Loucy (cell line): ENCODE results near the gene IL1B.

Experiments used
- H2AFZ ChIP-seq: fragments of 200-600 bp; sonication (generic); 2 replicates; pipeline ENCODE4 v1.6.0; 2016; ENCODE audit warnings: antibody characterized with exemption, mild to moderate bottlenecking, low read length, moderate library complexity
- H3F3A ChIP-seq: fragments of 200-600 bp; 2 replicates; pipeline ENCODE4 v1.6.0; 2016; ENCODE audit warnings: antibody characterized with exemption, low read depth, mild to moderate bottlenecking
- H3K27me3 ChIP-seq: fragments of 200-600 bp; sonication (generic); 2 replicates; pipeline ENCODE4 v1.6.1; 2014; ENCODE audit warnings: low read length, mild to moderate bottlenecking; ENCODE audit not compliant: insufficient read depth, poor library complexity, severe bottlenecking
- H3K36me3 ChIP-seq: fragments of 200-600 bp; sonication (generic); 2 replicates; pipeline ENCODE4 v1.6.1; 2016; ENCODE audit warnings: low read length; ENCODE audit not compliant: insufficient read depth
- H3K4me1 ChIP-seq: fragments of 200-600 bp; sonication (generic); 2 replicates; pipeline ENCODE4 v1.5.1; 2014; ENCODE audit warnings: low read length, mild to moderate bottlenecking; ENCODE audit not compliant: insufficient read depth, poor library complexity, severe bottlenecking
- H3K4me2 ChIP-seq: fragments of 200-600 bp; sonication (generic); 2 replicates; pipeline ENCODE4 v1.6.0; 2014; ENCODE audit warnings: antibody characterized with exemption, low read length, low read depth, mild to moderate bottlenecking; ENCODE audit not compliant: poor library complexity, severe bottlenecking
- H3K4me3 ChIP-seq: fragments of 200-600 bp; sonication (generic); 2 replicates; pipeline ENCODE4 v1.5.1; 2014; ENCODE audit warnings: low read length, mild to moderate bottlenecking, mixed read lengths; ENCODE audit not compliant: poor library complexity, severe bottlenecking
- H3K79me2 ChIP-seq: fragments of 200-600 bp; sonication (generic); 2 replicates; pipeline ENCODE4 v1.6.1; 2014; ENCODE audit warnings: low read length; ENCODE audit not compliant: insufficient read depth
- H3K9ac ChIP-seq: fragments of 200-600 bp; sonication (generic); 2 replicates; pipeline ENCODE4 v1.6.0; 2014; ENCODE audit warnings: mild to moderate bottlenecking, low read depth, low read length, moderate library complexity; ENCODE audit not compliant: poor library complexity, severe bottlenecking
- H3K9me2 ChIP-seq: fragments of 200-600 bp; sonication (generic); replicated peaks from 2 replicates; pipeline ENCODE4 v1.6.1; 2016; ENCODE audit warnings: low read depth, low read length, mixed read lengths
- H3K9me3 ChIP-seq: fragments of 200-600 bp; sonication (generic); 2 replicates; pipeline ENCODE4 v1.6.1; 2014; ENCODE audit warnings: mild to moderate bottlenecking, antibody characterized with exemption, low read length, low read depth; ENCODE audit not compliant: insufficient read depth
- H4K20me1 ChIP-seq: fragments of 200-600 bp; sonication (generic); 2 replicates; pipeline ENCODE4 v1.6.0; 2014; ENCODE audit warnings: antibody characterized with exemption, low read length, mild to moderate bottlenecking; ENCODE audit not compliant: insufficient read depth, poor library complexity, severe bottlenecking
- EZH2phosphoT487 ChIP-seq: fragments of 200-600 bp; IDR thresholded peaks from 2 replicates; pipeline ENCODE4 v1.6.1; 2018; ENCODE audit warnings: antibody characterized with exemption, mild to moderate bottlenecking, moderate library complexity, borderline replicate concordance
- TF ChIP-seq, protein P1 (sequence below): fragments of 200-600 bp; sonication (generic); conservative IDR thresholded peaks from 2 replicates; pipeline ENCODE4 v1.5.1; 2014; ENCODE audit warnings: mild to moderate bottlenecking, antibody characterized with exemption, low read length

Gene IL1B

GRCh38 chr2:112817082-112817689 is 19.4 kb downstream of the IL1B start:
- Histone ChIP-seq H3K36me3 (no peaks in the 10 kb centered on the region), H3K9me3 (no peaks in the 10 kb centered on the region), H3F3A (no peaks in the 10 kb centered on the region), H4K20me1 (no peaks in the 10 kb centered on the region), H3K4me2 (no peak overlapping the region), H3K9ac (no peak overlapping the region), H3K4me1 (peaks cover 16% of the 10 kb centered on the region), H3K79me2 (no peaks in the 10 kb centered on the region), H3K27me3 (no peaks in the 10 kb centered on the region), H3K9me2 (no peaks in the 10 kb centered on the region), H3K4me3 (no peak overlapping the region), H2AFZ (no peak overlapping the region)
- no peak for TF ChIP-seq EZH2phosphoT487
- TF ChIP-seq, protein P1, sequence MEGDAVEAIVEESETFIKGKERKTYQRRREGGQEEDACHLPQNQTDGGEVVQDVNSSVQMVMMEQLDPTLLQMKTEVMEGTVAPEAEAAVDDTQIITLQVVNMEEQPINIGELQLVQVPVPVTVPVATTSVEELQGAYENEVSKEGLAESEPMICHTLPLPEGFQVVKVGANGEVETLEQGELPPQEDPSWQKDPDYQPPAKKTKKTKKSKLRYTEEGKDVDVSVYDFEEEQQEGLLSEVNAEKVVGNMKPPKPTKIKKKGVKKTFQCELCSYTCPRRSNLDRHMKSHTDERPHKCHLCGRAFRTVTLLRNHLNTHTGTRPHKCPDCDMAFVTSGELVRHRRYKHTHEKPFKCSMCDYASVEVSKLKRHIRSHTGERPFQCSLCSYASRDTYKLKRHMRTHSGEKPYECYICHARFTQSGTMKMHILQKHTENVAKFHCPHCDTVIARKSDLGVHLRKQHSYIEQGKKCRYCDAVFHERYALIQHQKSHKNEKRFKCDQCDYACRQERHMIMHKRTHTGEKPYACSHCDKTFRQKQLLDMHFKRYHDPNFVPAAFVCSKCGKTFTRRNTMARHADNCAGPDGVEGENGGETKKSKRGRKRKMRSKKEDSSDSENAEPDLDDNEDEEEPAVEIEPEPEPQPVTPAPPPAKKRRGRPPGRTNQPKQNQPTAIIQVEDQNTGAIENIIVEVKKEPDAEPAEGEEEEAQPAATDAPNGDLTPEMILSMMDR = no peak

DNA sequence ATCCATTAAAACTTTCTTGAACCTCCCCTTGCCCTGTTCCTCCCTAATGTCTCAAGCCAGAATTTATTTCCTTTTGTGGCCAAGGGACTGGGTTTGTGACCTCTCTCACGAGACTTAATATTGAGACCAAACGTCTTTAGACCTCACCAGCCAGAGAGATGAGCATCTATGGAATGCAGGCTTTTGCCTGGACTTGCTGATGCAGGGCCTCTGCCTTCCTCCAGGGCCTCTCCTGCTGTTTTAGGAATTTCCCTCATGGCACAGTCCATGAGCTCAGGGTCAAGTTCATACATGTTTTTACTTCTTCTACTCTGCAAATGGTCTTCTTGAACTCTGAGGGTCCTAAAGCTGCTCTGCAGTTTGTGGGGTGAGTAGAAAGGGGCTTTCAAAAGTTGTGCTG is 22.3 kb downstream of the IL1B start:
- H3K9me2 ChIP-seq = no peaks in the 10 kb centered on the region
- no peaks in the 10 kb centered on the region for H3F3A ChIP-seq
- TF ChIP-seq EZH2phosphoT487 = no peak
- TF ChIP-seq, protein P1 = no peak
- no peaks in the 10 kb centered on the region for H3K79me2 ChIP-seq
- H3K4me3 ChIP-seq = no peak overlapping the region
- H3K9me3 ChIP-seq = no peaks in the 10 kb centered on the region
- H3K36me3 ChIP-seq = no peaks in the 10 kb centered on the region
- H3K4me2 ChIP-seq = no peak overlapping the region
- H3K27me3 ChIP-seq = no peaks in the 10 kb centered on the region
- no peak overlapping the region for H3K9ac ChIP-seq
- H2AFZ ChIP-seq = no peak overlapping the region
- H3K4me1 ChIP-seq = peaks cover 4% of the 10 kb centered on the region
- no peaks in the 10 kb centered on the region for H4K20me1 ChIP-seq

DNA sequence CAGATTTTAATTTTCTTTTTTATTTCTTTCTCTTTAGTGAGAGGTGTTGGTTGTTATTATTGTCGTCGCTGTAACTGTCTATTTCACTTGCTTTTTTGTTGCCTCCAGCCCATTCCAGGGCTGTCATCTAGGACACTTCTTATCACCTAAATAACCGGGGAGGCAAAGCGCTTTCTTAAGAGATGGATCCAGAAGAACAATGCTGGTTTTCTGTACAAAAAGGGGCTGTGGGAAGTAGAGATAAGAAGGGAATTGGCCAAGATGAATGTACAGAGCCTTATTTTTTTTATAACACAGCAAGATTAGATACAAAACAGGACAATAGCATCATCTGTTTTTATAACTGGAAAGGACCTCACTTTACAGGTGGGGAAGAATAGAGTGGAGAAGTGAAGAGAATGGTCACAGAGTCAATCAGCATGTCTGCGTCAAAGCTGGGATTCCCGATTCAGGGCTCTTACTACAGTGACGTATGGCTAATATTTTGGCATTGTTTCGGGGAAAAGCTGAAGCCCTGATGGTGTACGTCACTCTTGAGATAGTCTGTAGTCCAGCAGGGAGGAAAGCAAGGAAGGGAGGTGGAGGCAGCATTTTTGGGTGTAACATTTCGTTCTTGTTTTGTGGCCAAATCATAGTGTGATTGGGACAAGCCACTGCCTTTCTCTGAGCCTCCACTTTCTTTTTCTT is 23.2 kb downstream of the IL1B start:
- Histone ChIP-seq H3K9me3 (no peaks in the 10 kb centered on the region), H3K4me2 (no peak overlapping the region), H3K4me3 (no peak overlapping the region), H3K9ac (no peak overlapping the region), H3K9me2 (no peaks in the 10 kb centered on the region), H4K20me1 (no peaks in the 10 kb centered on the region), H3K36me3 (no peaks in the 10 kb centered on the region), H3K4me1 (peaks cover 4% of the 10 kb centered on the region), H3K27me3 (no peaks in the 10 kb centered on the region), H3F3A (no peaks in the 10 kb centered on the region), H2AFZ (no peak overlapping the region), H3K79me2 (no peaks in the 10 kb centered on the region)
- TF ChIP-seq, protein P1 = no peak
- TF ChIP-seq EZH2phosphoT487 = no peak
